A549 (cell line): Measurements from ENCODE around the gene PPM1J. TPM values are rescaled to one million over a fixed set of nuclear protein-coding genes. Genes with fewer than 3 reads are reported as not detected.

Experiments used
- ATAC-seq, 2 experiments: fragments of 200-7000 bp in 1 of 2; fragments of >200 bp in 1 of 2; cut with Nextera tagmentation in 1 of 2; cut with Tn5 transposase in 1 of 2; 3 replicates each; pipeline versions ENCODE4 v1.8.0 to v1.9.1; 2018 to 2020; ENCODE audit warnings: mild to moderate bottlenecking in 1 of 2, moderate library complexity in 1 of 2
- CTCF ChIA-PET: fragments of 300-600 bp; sonication (Branson Sonifier 250); formaldehyde crosslinking; extraction: SDS; loops from one replicate; lab custom pipeline; 2021; ENCODE audit warnings: antibody characterized with exemption, inconsistent platforms; lab: Yijun Ruan, JAX
- POLR2A ChIA-PET: fragments of 350-600 bp; formaldehyde crosslinking; extraction: SDS; loops from one replicate; lab custom pipeline; 2021; ENCODE audit warnings: antibody characterized with exemption, inconsistent platforms; lab: Yijun Ruan, JAX
- DNase-seq, 2 experiments: peaks; one replicate each; pipeline versions ENCODE4 v3.0.0 to v3.0.0-alpha.2; 2011 to 2016; ENCODE audit warnings: low read depth in 1 of 2, low spot score in 1 of 2
- FAIRE-seq: peaks from 2 replicates; lab custom pipeline; 2011; peaks lifted over from hg19 to GRCh38; lab: Jason Lieb, UNC
- H3K27ac ChIP-seq, 2 experiments: fragments of >200 bp; sonication (Bioruptor Twin); formaldehyde crosslinking; 3 replicates each; pipeline ENCODE4 v1.5.1; 2016 to 2017
- H3K4me1 ChIP-seq: fragments of >200 bp; sonication (Bioruptor Twin); formaldehyde crosslinking; 3 replicates; pipeline ENCODE4 v1.6.1; 2016
- H3K4me2 ChIP-seq: fragments of >200 bp; sonication (Bioruptor Twin); formaldehyde crosslinking; 3 replicates; pipeline ENCODE4 v1.6.1; 2016
- H3K4me3 ChIP-seq: fragments of >200 bp; sonication (Bioruptor Twin); formaldehyde crosslinking; 3 replicates; pipeline ENCODE4 v1.5.1; 2016
- H3K9me3 ChIP-seq: fragments of >200 bp; sonication (Bioruptor Twin); formaldehyde crosslinking; 3 replicates; pipeline ENCODE4 v1.6.1; 2016
- BHLHE40 ChIP-seq: IDR thresholded peaks from 2 replicates; pipeline ENCODE4 v1.6.1; 2012; ENCODE audit warnings: low read depth, low read length, inconsistent platforms
- CEBPB ChIP-seq, 2 experiments: fragments of >200 bp in 1 of 2; sonication (Bioruptor Twin) in 1 of 2; formaldehyde crosslinking in 1 of 2; IDR thresholded peaks; 2 replicates each; pipeline ENCODE4 v1.6.1; 2012 to 2016
- CTCF ChIP-seq: fragments of >200 bp; sonication (Bioruptor Twin); formaldehyde crosslinking; IDR thresholded peaks from 3 replicates; pipeline ENCODE4 v1.5.1; 2016
- EHF ChIP-seq: fragments of 250-450 bp; sonication (Bioruptor Pico); IDR thresholded peaks from 2 replicates; pipeline ENCODE4 v1.5.0; 2020; ENCODE audit warnings: mild to moderate bottlenecking
- EHMT2 ChIP-seq: fragments of 200-600 bp; sonication (generic); IDR thresholded peaks from 2 replicates; pipeline ENCODE4 v1.6.1; 2016; ENCODE audit warnings: antibody characterized with exemption, low read depth, mild to moderate bottlenecking, moderate library complexity
- EP300 ChIP-seq, 2 experiments: fragments of >200 bp; sonication (Bioruptor Twin); formaldehyde crosslinking; IDR thresholded peaks; 2 replicates in 1 of 2; 3 replicates in 1 of 2; pipeline ENCODE4 v1.6.1; 2016 to 2017
- ESRRA ChIP-seq: fragments of 150-350 bp; IDR thresholded peaks from 2 replicates; pipeline ENCODE4 v1.6.1; 2014; ENCODE audit warnings: mild to moderate bottlenecking, low read length, borderline replicate concordance
- FOSL2 ChIP-seq, 2 experiments: fragments of 450-650 bp in 1 of 2; fragments of >200 bp in 1 of 2; sonication (Bioruptor Twin) in 1 of 2; formaldehyde crosslinking; IDR thresholded peaks; 2 replicates each; pipeline versions ENCODE4 v1.5.0 to v1.6.1; 2016 to 2020; ENCODE audit warnings: mild to moderate bottlenecking in 1 of 2, moderate library complexity in 1 of 2
- GATA3 ChIP-seq: IDR thresholded peaks from 2 replicates; pipeline ENCODE4 v1.6.1; 2012; ENCODE audit warnings: borderline replicate concordance
- HES2 ChIP-seq: fragments of >200 bp; sonication (Bioruptor Twin); formaldehyde crosslinking; IDR thresholded peaks from 2 replicates; pipeline ENCODE4 v1.6.1; 2016
- HEYL ChIP-seq: fragments of 250-450 bp; sonication (Bioruptor Pico); IDR thresholded peaks from 2 replicates; pipeline ENCODE4 v1.8.0; 2021; ENCODE audit warnings: mild to moderate bottlenecking, moderate library complexity
- HOXA7 ChIP-seq: fragments of 250-450 bp; sonication (Bioruptor Pico); IDR thresholded peaks from 2 replicates; pipeline ENCODE4 v1.5.0; 2020; ENCODE audit warnings: mild to moderate bottlenecking, moderate library complexity
- JUN ChIP-seq, 2 experiments: fragments of >200 bp; sonication (Bioruptor Twin); formaldehyde crosslinking; IDR thresholded peaks; 2 replicates in 1 of 2; 3 replicates in 1 of 2; pipeline ENCODE4 v1.6.1; 2016 to 2017
- JUNB ChIP-seq: fragments of >200 bp; sonication (Bioruptor Twin); formaldehyde crosslinking; IDR thresholded peaks from 2 replicates; pipeline ENCODE4 v1.6.1; 2016
- KDM1A ChIP-seq: fragments of 200-600 bp; sonication (generic); IDR thresholded peaks from 2 replicates; pipeline ENCODE4 v1.6.1; 2016; ENCODE audit warnings: low read depth, mild to moderate bottlenecking
- KDM5A ChIP-seq: fragments of 200-600 bp; sonication (generic); IDR thresholded peaks from 2 replicates; pipeline ENCODE4 v1.6.1; 2016; ENCODE audit warnings: antibody characterized with exemption, mild to moderate bottlenecking
- NFE2L2 ChIP-seq: fragments of 150-350 bp; conservative IDR thresholded peaks from 2 replicates; pipeline ENCODE4 v1.6.1; 2014; ENCODE audit warnings: low read length
- NPAS2 ChIP-seq: fragments of 250-450 bp; sonication (Bioruptor Pico); IDR thresholded peaks from 2 replicates; pipeline ENCODE4 v1.8.0; 2022; ENCODE audit warnings: mild to moderate bottlenecking, moderate library complexity, borderline replicate concordance
- PBX3 ChIP-seq: IDR thresholded peaks from 2 replicates; pipeline ENCODE4 v1.6.1; 2012
- POLR2A ChIP-seq: IDR thresholded peaks from 2 replicates; pipeline ENCODE4 v1.6.1; 2012; ENCODE audit warnings: mild to moderate bottlenecking, low read length
- RAD21 ChIP-seq, 2 experiments: fragments of >200 bp in 1 of 2; sonication (Bioruptor Twin) in 1 of 2; formaldehyde crosslinking in 1 of 2; IDR thresholded peaks in 1 of 2; conservative IDR thresholded peaks in 1 of 2; 2 replicates in 1 of 2; 3 replicates in 1 of 2; pipeline ENCODE4 v1.6.1; 2012 to 2018; ENCODE audit warnings: inconsistent platforms in 1 of 2
- RNF2 ChIP-seq: fragments of 200-600 bp; sonication (generic); IDR thresholded peaks from 2 replicates; pipeline ENCODE4 v1.6.1; 2016; ENCODE audit warnings: low read depth, mild to moderate bottlenecking, antibody characterized with exemption, moderate library complexity, borderline replicate concordance
- SMC3 ChIP-seq: fragments of >200 bp; sonication (Bioruptor Twin); formaldehyde crosslinking; IDR thresholded peaks from 3 replicates; pipeline ENCODE4 v1.6.1; 2018; ENCODE audit warnings: inconsistent platforms
- TFCP2L1 ChIP-seq: fragments of 250-450 bp; sonication (Bioruptor Pico); IDR thresholded peaks from 2 replicates; pipeline ENCODE4 v1.5.0; 2021; ENCODE audit warnings: mild to moderate bottlenecking
- TP53 ChIP-seq: fragments of 250-450 bp; sonication (Bioruptor Pico); IDR thresholded peaks from 2 replicates; pipeline ENCODE4 v1.5.0; 2021; ENCODE audit warnings: mild to moderate bottlenecking, moderate library complexity
- ZC3H11A ChIP-seq: fragments of 450-650 bp; IDR thresholded peaks from 2 replicates; pipeline ENCODE4 v1.6.1; 2014; ENCODE audit warnings: antibody characterized with exemption, mild to moderate bottlenecking
- ZFP36 ChIP-seq: fragments of 450-650 bp; IDR thresholded peaks from 2 replicates; pipeline ENCODE4 v1.6.1; 2014; ENCODE audit warnings: borderline replicate concordance; ENCODE audit not compliant: partially characterized antibody
- ZNF302 ChIP-seq: fragments of 250-450 bp; sonication (Bioruptor Pico); IDR thresholded peaks from 2 replicates; pipeline ENCODE4 v1.9.0; 2021; ENCODE audit warnings: inconsistent platforms, mild to moderate bottlenecking, moderate library complexity
- ZSCAN20 ChIP-seq: fragments of 250-450 bp; sonication (Bioruptor Pico); IDR thresholded peaks from 2 replicates; pipeline ENCODE4 v1.8.0; 2022; ENCODE audit warnings: mild to moderate bottlenecking, moderate library complexity
- WGBS: methylation state at CpG from one replicate; pipeline ENCODE4 v1.1.6; 2017; ENCODE audit errors: missing lambda C conversion rate; 5-methylcytosine and 5-hydroxymethylcytosine counted together
- polyA plus RNA-seq, 4 experiments: library from polyadenylated mRNA; depleted of rRNA in 3 of 4; stranded (reverse); fragments of >200 nt; fragmentation: RNase III in 1 of 4; extraction: RNeasy Plus Mini Kit Qiagen cat#74134 plus additional on column Dnase treatment in 1 of 4; gene quantifications; 2 replicates in 3 of 4; 3 replicates in 1 of 4; pipeline ENCODE4 v1.2.3, GENCODE V29; 2011 to 2017
- TF ChIP-seq, protein P1 (sequence below): fragments of 250-450 bp; sonication (Bioruptor Pico); IDR thresholded peaks from 2 replicates; pipeline ENCODE4 v1.5.0; 2021; ENCODE audit warnings: mild to moderate bottlenecking, moderate library complexity, borderline replicate concordance
- TF ChIP-seq, protein P2 (sequence below): fragments of >200 bp; sonication (Bioruptor Twin); formaldehyde crosslinking; IDR thresholded peaks from 3 replicates; pipeline ENCODE4 v1.6.1; 2016

The PPM1J gene
- polyA plus RNA-seq, 2 of the 4 experiments (the other 2 are of a cell fraction), result 0.32 to 0.62 TPM

DNA sequence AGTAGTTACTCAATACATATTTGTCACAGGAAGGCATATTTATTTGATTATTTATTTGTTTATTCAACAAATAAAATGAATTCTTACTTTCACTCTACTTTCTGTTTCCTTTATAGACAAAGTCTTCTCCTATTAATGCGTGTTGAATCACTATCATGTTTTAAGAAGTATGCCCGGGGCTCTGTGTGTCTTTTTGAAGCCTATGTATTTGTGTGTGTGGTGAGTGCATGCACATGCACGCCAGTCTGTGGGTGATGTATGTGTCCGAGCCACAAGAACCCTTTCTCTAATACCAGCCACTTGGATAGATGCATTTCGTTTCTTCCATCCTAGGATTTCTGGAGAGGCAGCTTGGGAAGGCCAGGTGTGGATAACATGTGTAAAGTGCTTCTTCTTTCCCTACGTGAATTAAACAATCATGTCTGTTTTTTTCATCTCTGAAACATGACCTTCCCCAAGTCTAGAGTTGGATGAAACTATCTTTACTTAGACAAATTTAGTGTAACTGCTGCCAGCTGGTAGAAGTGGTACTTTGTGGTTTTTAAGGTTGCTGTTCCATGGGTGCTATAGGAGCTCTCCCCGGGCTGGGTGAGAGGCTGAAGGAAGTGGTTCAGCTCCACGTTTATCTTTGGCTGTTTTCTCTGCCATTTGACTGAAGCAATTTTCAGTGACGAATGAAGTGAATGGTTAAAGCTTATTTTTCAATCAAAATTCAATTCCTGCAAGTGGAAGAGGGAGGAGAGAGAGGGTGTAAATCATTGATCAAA, 46.8 kb upstream of the PPM1J start:
- DNase-seq, result no peak
- ChIA-PET POLR2A (no interaction called here), CTCF (interaction anchor here (1.5 kb wide), 1 partner anchor 42 kb away, joined by 3 read pairs; no protein-coding TSS in a partner anchor)
- Histone ChIP-seq H3K4me3 (no peak overlapping the region), H3K4me2 (no peak overlapping the region), H3K9me3 (no peaks in the 10 kb centered on the region), H3K4me1 (no peaks in the 10 kb centered on the region), H3K27ac (no peak overlapping the region)
- FAIRE-seq, result no peak
- ATAC-seq, result no peak
- no peak for TF ChIP-seq NPAS2 (CRISPR knock-in tag)
- no peak for TF ChIP-seq ZSCAN20 (CRISPR knock-in tag)
- TF ChIP-seq, protein P1, sequence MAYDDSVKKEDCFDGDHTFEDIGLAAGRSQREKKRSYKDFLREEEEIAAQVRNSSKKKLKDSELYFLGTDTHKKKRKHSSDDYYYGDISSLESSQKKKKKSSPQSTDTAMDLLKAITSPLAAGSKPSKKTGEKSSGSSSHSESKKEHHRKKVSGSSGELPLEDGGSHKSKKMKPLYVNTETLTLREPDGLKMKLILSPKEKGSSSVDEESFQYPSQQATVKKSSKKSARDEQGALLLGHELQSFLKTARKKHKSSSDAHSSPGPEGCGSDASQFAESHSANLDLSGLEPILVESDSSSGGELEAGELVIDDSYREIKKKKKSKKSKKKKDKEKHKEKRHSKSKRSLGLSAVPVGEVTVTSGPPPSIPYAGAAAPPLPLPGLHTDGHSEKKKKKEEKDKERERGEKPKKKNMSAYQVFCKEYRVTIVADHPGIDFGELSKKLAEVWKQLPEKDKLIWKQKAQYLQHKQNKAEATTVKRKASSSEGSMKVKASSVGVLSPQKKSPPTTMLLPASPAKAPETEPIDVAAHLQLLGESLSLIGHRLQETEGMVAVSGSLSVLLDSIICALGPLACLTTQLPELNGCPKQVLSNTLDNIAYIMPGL (CRISPR knock-in tag), result no peak
- no peak for TF ChIP-seq EHF (CRISPR knock-in tag)
- TF ChIP-seq, protein P2, sequence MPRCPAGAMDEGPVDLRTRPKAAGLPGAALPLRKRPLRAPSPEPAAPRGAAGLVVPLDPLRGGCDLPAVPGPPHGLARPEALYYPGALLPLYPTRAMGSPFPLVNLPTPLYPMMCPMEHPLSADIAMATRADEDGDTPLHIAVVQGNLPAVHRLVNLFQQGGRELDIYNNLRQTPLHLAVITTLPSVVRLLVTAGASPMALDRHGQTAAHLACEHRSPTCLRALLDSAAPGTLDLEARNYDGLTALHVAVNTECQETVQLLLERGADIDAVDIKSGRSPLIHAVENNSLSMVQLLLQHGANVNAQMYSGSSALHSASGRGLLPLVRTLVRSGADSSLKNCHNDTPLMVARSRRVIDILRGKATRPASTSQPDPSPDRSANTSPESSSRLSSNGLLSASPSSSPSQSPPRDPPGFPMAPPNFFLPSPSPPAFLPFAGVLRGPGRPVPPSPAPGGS, result no peak
- TF ChIP-seq SMC3, result no peak
- no peak for TF ChIP-seq KDM5A
- TF ChIP-seq JUN (IDR thresholded peaks at IDR 0.05), result no peak
- TF ChIP-seq NFE2L2, result no peak
- no peak for TF ChIP-seq FOSL2 (IDR thresholded peaks at IDR 0.05)
- no peak for TF ChIP-seq FOSL2 (CRISPR knock-in tag; IDR thresholded peaks at IDR 0.05)
- no peak for TF ChIP-seq ZFP36
- TF ChIP-seq POLR2A, result no peak
- TF ChIP-seq EHMT2, result no peak
- no peak for TF ChIP-seq RAD21 (conservative IDR thresholded peaks at IDR 0.05 in 1 of 2, IDR thresholded peaks at IDR 0.05 in 1 of 2)
- no peak for TF ChIP-seq RNF2
- no peak for TF ChIP-seq HOXA7 (CRISPR knock-in tag)
- TF ChIP-seq PBX3, result no peak
- no peak for TF ChIP-seq CTCF
- WGBS, result 61% methylated on average over 9 of the region's 9 CpGs

GRCh38 chr1:112759228-112759627, 44.1 kb upstream of the PPM1J start:
- Histone ChIP-seq H3K27ac (no peak overlapping the region), H3K4me1 (no peaks in the 10 kb centered on the region), H3K4me3 (no peak overlapping the region), H3K4me2 (no peak overlapping the region), H3K9me3 (no peaks in the 10 kb centered on the region)
- ATAC-seq (no peak), FAIRE-seq (no peak), DNase-seq (no peak)
- ChIA-PET POLR2A (no interaction called here), CTCF (no interaction called here)
- 68% methylated on average over 6 of the region's 6 CpGs for WGBS
- TF ChIP-seq KDM1A (no peak), PBX3 (no peak), GATA3 (no peak), TP53 (no peak), ZNF302 (no peak), TFCP2L1 (no peak), HOXA7 (CRISPR knock-in tag) (no peak), ZC3H11A (no peak), HES2 (no peak), BHLHE40 (no peak), JUNB (no peak), HEYL (CRISPR knock-in tag) (no peak), EHF (CRISPR knock-in tag) (no peak), CEBPB (IDR thresholded peaks at IDR 0.05) (no peak), ESRRA (no peak), SMC3 (no peak), EP300 (IDR thresholded peaks at IDR 0.05) (no peak)
